Dedifferentiated amniotic fluid mesenchymal stem cell (primary cell): ENCODE results near the gene INSL3.
A peak's percentile ranks its signal among the peaks of the same experiment; 100 is the strongest.
"Not testable (repeated sequence)": the region's sequence is repeated elsewhere in the genome, so short reads cannot be mapped to it uniquely, and the experiment has no call there.

Experiments
- DNase-seq: peaks from one replicate; pipeline ENCODE4 v3.0.0-alpha.2; 2016; ENCODE audit errors: extremely low spot score

INSL3 gene

DNA sequence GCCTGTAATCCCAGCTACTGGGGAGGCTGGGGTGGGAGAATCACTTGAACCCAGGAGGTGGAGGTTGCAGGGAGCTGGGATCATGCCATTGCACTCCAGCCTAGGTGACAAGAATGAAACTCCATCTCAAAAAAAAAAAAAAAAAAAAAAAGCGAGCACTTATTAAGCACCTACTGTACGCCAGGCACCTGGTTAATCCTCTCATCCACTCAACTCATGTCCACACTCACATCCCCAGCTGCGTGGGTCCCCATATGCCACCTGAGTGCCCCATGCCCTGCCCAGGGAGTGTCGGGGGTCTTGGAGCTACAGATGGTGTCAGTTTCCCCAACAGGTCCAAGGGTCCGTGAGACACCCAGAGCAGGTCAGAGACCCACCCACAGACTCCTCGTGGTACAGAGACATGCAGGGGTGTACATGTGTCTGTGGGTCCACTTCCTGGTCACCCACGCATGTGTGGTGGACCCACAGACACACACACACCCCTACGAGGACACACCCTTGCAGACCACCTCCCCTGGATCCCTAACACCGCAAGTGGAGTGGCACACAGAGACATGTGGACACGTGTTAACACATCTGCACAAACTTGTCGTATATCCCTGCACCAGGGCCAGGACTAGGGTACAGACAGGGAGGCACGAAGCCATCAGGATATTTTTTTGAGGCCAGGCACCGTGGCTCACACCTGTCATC is 3.5 kb downstream of the INSL3 start:
- no peak for DNase-seq

- DNase-seq, result no peak
Observed at GRCh38 chr19:17812099-17812498, 9.2 kb downstream of the INSL3 start.

DNA sequence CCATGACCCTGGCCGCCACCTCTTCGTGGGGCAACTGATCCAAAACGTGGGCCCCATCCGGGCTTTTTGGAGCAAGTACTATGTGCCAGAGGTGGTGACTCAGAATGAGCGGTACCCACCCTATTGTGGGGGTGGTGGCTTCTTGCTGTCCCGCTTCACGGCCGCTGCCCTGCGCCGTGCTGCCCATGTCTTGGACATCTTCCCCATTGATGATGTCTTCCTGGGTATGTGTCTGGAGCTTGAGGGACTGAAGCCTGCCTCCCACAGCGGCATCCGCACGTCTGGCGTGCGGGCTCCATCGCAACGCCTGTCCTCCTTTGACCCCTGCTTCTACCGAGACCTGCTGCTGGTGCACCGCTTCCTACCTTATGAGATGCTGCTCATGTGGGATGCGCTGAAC is 9.6 kb downstream of the INSL3 start:
- no peak for DNase-seq

DNA sequence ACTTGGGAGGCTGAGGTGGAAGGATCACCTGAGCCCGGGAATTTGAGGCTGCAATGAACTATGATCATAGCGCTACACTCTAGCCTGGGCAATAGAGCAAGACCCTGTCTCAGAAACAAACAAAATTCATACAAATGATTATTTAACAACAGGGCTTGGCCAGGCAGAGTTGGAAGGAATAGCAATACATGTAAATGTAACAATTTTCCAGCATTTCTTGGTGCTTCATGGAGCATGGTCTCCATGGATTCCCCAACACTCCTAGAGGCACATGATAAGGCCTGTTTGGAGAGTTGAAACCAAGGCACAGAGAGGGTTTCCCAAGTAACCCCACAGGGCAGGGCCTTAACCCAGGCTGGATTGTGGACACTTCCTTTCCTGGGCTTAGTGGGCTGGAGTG is 10.2 kb downstream of the INSL3 start:
- no peak for DNase-seq

DNA sequence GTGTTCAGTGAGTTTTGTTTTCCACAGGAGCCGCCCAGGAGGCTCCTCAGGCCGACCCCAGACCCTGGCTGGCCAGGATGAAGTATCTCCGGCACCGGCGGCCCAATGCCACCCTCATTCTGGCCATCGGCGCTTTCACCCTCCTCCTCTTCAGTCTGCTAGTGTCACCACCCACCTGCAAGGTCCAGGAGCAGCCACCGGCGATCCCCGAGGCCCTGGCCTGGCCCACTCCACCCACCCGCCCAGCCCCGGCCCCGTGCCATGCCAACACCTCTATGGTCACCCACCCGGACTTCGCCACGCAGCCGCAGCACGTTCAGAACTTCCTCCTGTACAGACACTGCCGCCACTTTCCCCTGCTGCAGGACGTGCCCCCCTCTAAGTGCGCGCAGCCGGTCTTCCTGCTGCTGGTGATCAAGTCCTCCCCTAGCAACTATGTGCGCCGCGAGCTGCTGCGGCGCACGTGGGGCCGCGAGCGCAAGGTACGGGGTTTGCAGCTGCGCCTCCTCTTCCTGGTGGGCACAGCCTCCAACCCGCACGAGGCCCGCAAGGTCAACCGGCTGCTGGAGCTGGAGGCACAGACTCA is 13.5 kb downstream of the INSL3 start:
- DNase-seq, result no peak

DNA sequence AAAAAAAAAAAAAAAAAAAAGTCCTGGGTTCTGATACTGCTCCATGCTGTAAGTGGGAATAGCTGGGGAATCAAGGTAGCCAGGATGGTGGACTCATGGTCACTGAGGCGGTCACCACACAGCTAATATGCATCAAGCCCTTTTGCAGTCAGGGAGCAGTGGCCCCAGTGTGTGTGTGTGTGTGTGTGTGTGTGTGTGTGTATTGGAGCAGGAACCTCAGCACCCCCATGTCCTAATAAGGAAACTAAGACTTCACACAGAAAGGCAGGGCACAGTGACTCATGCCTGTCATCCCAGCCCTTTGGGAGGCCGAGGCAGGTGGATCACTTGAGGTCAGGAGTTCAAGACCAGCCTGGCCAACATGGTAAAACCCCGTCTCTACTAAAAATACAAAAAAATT is 14.4 kb downstream of the INSL3 start:
- no peak for DNase-seq

DNA sequence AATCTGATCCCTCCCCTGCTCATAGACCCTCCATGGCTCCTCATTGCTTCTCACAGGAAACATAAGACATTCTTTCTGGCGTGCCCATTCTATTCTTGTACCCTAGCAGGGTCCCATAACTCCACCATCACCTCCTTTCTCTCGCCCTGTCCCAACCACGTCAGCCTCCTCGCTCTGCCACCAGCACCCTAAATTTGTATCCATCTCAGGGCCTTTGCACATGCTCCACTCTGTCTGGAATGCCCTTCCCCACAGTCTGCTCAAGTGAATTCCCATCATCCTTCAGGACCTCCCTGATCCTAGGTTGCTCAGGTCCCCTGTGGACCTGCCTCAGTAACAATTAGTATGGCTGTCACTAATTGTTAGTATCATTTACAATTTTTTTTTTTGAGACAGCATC is 15.9 kb downstream of the INSL3 start:
- no peak for DNase-seq

- no peak for DNase-seq
Observed at GRCh38 chr19:17803264-17803896, 17.9 kb downstream of the INSL3 start.

GRCh38 chr19:17802137-17802858 is 19.0 kb downstream of the INSL3 start:
- no peak for DNase-seq

DNA sequence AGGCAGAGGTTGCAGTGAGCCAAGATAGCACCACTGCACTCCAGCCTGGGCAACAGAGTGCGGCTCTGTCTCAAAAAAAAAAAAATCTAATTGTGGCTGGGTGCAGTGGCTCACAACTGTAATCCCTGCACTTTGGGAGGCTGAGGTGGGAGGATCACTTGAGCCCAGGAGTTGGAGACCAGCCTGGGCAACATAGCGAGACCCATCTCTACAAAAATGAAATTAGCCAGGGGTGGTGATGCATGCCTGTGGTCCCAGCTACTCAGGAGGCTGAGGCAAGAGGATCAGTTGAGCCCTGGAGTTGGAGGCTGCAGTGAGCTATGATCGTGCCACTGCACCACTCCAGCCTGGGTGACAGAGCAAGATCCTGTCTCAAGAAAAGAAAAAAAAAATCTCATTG is 22.7 kb downstream of the INSL3 start:
- DNase-seq, result not testable (repeated sequence)

DNA sequence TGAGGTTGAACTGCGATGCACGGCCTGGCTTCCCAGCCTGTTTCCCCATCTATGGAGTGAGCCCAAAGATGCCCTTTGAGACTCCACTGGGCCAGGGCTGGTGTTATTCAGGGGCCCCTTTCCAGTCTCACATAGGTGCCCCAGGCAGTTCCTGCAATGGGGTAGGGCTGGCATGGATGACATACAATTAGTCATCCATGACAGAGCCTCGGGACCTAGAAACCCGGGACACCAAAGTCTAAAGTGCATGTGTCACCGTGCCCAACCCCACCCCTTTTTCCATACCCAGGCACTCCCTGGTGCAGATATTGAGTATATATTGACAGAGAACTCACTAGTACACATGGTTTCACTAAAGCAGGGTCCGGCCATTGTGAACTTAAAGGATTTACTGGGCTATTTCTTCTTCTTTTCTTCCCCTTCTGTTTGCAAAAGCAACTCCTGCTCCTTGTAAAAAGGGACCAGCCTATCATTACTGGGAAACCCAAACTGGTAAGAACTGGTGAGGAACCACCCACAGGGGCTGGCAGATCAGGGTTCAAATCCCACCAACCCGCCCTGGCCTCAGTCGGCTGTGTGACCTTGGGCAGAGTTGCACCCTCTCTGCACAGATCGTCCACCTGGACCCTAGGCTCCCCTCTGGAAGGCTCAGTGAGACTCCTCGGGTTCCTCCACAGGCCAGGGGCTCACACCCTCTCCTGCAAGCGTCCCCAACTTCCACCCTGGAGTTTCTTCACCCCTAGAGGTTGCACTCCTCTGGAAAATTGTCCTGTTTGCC is 23.7 kb downstream of the INSL3 start:
- DNase-seq, result no peak

DNA sequence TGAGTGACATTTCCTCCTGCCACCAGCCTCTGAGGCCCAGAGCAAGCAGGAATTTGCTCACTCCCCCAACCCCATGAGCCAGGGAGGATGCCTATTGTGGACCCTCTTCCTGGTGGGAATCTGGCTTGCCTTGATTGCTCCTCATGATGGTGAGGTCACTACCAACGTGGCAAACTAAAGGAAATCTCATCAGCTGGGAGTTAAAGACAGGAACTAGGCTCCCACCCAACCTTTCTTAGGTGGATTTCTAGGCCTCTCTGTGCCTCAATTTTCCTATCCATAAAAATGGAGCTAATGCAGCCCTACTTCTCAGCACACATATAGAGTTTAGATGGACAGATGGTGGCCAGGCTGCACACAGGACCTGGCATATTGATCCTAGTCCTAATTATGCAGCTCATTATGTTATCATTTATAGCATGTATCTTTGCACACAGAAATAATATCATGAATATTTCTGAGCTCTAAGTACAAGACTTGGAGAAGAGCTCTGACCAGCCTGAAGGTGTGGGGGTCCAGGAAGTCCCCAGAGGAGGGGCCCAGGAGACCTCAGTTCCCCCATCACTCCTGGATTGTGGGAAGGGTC is 24.4 kb downstream of the INSL3 start:
- no peak for DNase-seq

DNA sequence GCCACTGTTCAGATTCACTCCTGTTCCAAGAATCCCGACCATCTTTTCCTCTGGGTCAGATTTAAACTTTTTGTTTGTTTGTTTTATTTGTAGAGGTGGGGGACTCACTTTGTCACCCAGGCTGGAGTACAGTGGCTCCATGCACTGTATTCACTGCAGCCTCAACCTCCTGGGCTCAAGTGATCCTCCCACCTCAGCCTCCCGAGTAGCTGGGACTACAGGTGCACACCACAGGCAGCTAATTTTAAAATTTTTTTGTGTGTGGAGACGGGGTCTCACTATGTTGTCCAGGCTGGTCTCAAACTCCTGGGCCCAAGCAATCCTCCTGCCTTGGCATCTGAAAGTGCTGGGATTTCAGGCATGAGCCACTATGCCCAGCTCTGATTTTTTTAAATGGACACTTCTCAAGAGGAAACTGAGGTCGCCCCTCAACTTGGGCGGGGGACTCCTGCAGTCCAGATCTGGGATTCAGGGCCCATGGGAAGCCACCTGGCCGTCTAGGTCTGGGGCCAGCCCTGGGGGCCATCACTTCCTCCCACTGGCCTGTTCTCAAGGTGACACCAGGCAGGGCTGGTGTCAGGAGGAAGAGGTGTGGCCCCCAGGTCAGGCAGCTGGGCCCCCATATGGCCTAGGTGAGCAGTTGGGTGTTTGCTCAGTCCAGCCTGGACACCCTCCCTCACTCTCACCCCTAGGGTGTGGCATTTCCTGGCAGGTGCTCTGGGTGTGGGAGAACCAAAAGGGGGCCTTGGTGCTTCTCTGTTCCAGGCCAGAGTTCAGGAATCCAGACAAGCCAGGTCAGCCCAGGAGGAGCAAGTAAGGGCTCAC is 25.1 kb downstream of the INSL3 start:
- peak; percentile 3 for DNase-seq

GRCh38 chr19:17795495-17795856 is 25.8 kb downstream of the INSL3 start:
- DNase-seq, result peak; percentile 9

DNA sequence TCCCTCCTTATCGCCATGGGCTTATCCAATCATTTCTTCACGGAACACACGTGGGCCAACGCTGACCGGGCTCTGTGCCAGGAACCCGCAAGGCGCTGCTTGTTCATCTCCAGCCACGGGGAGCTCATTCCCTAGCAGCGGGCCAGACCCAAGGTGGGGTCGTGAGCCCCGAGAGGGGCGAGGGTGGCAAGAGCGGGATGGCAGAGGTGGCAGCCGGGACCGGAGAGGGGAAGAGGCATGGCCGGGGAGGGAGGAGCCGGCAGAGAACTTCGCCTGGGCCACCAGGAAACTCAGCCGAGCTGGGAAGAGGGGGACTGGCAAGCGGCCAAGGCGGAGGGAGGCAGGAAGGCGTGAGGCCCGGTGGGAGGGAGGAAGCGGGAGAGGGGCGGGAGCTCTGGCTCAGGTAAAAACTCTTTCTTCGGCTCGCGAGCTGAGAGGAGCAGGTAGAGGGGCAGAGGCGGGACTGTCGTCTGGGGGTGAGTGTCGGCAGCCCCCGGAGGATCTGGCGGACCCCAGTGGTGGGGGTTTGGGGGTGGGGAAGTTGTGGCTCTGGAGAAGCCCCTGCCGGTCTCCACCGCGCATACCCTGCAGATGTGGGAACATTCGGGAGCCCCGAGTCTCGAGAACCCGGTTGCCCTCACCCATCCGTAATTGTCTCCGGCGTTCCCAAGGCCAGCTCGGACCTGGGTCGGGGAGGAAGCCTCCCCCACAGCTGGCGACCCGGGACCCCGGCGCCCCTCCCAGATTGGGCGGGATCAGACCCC is 26.4 kb downstream of the INSL3 start, which contains the start of gene B3GNT3:
B3GNT3 (plus strand) TSS at position 408 of the 764 bp plus-strand sequence. CDS start 12,670 bp downstream, outside the sequence.
- peak; percentile 1 for DNase-seq

- peak; percentile 8 for DNase-seq
Observed at GRCh38 chr19:17794412-17794730, 26.9 kb downstream of the INSL3 start.

GRCh38 chr19:17790059-17790780 is 31.1 kb downstream of the INSL3 start:
- DNase-seq, result no peak

DNA sequence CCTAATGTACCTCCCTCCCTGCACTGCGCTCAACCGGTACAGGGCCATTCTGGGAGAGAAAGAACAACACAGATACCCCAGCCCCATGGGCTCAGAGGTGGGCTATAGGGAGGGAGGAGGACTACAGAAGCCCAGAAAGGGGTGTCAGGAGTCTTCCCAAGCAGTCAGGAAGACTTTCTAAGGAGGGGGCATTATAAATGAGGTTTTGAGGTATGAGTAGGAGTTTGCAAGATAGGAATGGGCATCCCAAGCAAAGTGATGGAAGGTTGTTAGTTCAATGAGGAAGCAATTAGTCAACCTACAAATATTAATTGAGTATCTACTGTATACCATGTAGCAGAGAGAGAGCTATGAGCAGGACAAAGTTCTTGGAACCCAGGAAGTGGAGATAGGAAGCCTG is 32.7 kb downstream of the INSL3 start:
- DNase-seq, result no peak

GRCh38 chr19:17787274-17787913 is 33.9 kb downstream of the INSL3 start:
- no peak for DNase-seq
